Esophagus squamous epithelium (tissue), 5 donors: ENCODE data around the gene SSH2. TPM values are rescaled to one million over a fixed set of nuclear protein-coding genes. Genes with fewer than 3 reads are reported as not detected.
A peak's percentile ranks its signal among the peaks of the same experiment; 100 is the strongest.

Experiments
- DNase-seq: peaks from one replicate; lab custom pipeline; 2025; lab: John Stamatoyannopoulos, UW
- H3K27ac ChIP-seq, 4 donors: fragments of 200-600 bp; sonication (generic); one replicate each; pipeline ENCODE4 v1.5.1; 2016 to 2019; ENCODE audit warnings: mild to moderate bottlenecking in 1 of 4
- H3K27me3 ChIP-seq, 4 donors: fragments of 200-600 bp; sonication (generic); 1 replicate in 3 of 4; 2 replicates in 1 of 4; pipeline versions ENCODE4 v1.5.1 to v1.6.0; 2017 to 2021; ENCODE audit warnings: antibody characterized with exemption in 1 of 4
- H3K36me3 ChIP-seq, 3 donors: fragments of 200-600 bp; sonication (generic); one replicate each; pipeline ENCODE4 v1.5.1; 2016 to 2019
- H3K4me1 ChIP-seq, 3 donors: fragments of 200-600 bp; sonication (generic); one replicate each; pipeline ENCODE4 v1.5.1; 2017 to 2019
- H3K4me3 ChIP-seq, 4 donors: fragments of 200-600 bp; sonication (generic); 1 replicate in 3 of 4; 2 replicates in 1 of 4; pipeline ENCODE4 v1.5.1; 2016 to 2019; ENCODE audit warnings: mild to moderate bottlenecking in 2 of 4, moderate library complexity in 1 of 4
- H3K9me3 ChIP-seq, 3 donors: fragments of 200-600 bp; sonication (generic); one replicate each; pipeline ENCODE4 v1.5.1; 2016 to 2019
- CTCF ChIP-seq, 6 experiments: fragments of 450-650 bp in 4 of 6; fragments of 200-600 bp in 2 of 6; sonication (generic) in 2 of 6; IDR thresholded peaks; one replicate each; pipeline ENCODE4 v1.5.1; 2016 to 2019; ENCODE audit warnings: antibody characterized with exemption in 6 of 6, mild to moderate bottlenecking in 4 of 6, moderate library complexity in 4 of 6
- POLR2A ChIP-seq, 4 donors: fragments of 450-650 bp; IDR thresholded peaks; one replicate each; pipeline ENCODE4 v1.6.1; 2017; ENCODE audit warnings: antibody characterized with exemption in 4 of 4, mild to moderate bottlenecking in 4 of 4, moderate library complexity in 3 of 4
- WGBS, 2 donors: methylation state at CpG; one replicate each; pipeline ENCODE4 v1.1.5; 2018; 5-methylcytosine and 5-hydroxymethylcytosine counted together
- intact Hi-C: fragments of 100-400 bp; cut with DNase I; formaldehyde crosslinking; loops from one replicate; pipeline ENCODE4 v1.15.0; 2022
- total RNA-seq, 4 donors: library from RNA; depleted of rRNA; stranded (reverse); fragments of >200 nt; gene quantifications; one replicate each; pipeline ENCODE4 v1.1.0, GENCODE V29; 2016
- donor health status: DM: yes; HTN: yes; CAD: no.

Gene SSH2
- total RNA-seq, 4 donors from 2014 or later = 9.4 to 29.4 (median 13.2) TPM

DNA sequence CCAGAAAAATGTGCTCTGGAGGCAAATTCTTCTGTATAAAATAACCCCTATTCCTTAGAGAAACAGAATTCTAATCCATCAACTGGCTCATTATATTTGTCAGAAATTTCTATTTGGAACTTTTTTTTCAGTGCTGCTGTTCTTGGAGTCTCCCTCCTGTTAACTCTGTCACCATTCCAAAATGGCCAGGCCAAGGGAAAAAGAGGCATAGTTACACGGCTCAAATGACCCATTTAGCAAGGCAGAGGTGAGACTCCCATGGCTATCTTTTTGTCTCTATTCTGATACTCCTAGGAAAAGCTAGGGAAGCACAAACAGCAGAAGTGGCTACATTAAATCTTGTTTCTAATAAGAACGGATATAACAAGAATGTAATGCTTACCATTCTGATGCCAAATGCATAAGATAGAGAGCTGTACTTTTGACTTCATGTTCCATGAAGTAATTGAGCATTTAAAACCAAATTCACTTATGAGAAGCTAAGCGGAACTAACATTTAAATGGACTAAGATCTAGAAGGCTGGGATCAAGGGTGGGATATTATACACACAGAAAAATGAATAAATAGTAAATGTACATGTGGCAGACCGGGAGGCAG lies 242.9 kb downstream of the SSH2 start:
- TF ChIP-seq CTCF (IDR thresholded peaks at IDR 0.05) (no peak), POLR2A (IDR thresholded peaks at IDR 0.05) (no peak)
- 70 to 76% methylated on average over 4 of the region's 4 CpGs for WGBS, 2 donors

DNA sequence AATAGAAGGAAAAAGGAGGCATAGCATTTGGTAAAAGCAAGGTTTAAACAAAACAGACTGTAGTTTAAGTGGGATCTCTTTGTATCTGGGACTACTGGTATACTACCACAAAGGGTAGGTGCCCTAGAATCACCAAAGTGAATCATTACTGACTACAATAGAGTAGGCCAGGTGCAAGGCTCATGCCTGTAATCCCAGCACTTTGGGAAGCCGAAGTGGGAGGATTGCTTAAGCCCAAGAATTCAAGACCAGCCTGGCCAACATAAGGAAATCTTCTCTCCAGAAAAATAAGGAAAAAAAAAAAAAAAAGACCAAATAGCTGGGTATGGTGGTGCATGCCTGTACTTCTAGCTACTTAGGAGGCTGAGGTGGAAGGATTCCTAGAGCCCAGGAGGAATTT lies 246.5 kb downstream of the SSH2 start:
- Histone ChIP-seq H3K27ac (peak overlapping the region in 3 of 4 donors; percentile 40 to 64 (median 53)), H3K27me3 (no peaks in the 10 kb centered on the region), H3K4me3 (no peak overlapping the region), H3K9me3 (no peaks in the 10 kb centered on the region), H3K4me1 (peaks cover 0 to 38% (median 10%) of the 10 kb centered on the region in 3 donors), H3K36me3 (peaks cover 0 to 20% (median 0%) of the 10 kb centered on the region in 3 donors)
- WGBS, 2 donors = 41 to 44% methylated on average over 1 of the region's 1 CpG
- TF ChIP-seq CTCF (IDR thresholded peaks at IDR 0.05) = no peak
- TF ChIP-seq POLR2A (IDR thresholded peaks at IDR 0.05) = no peak
- intact Hi-C loops = no loop called here
- DNase-seq = no peak

More for the DNA sequence above, 242.9 kb downstream of the SSH2 start:
- intact Hi-C loops = no loop called here
- Histone ChIP-seq H3K4me1 (peaks cover 0 to 36% (median 10%) of the 10 kb centered on the region in 3 donors), H3K4me3 (no peak overlapping the region), H3K27ac (peak overlapping the region in 1 of 4 donors; percentile 4), H3K9me3 (no peaks in the 10 kb centered on the region), H3K36me3 (peaks cover 0 to 32% (median 0%) of the 10 kb centered on the region in 3 donors), H3K27me3 (no peaks in the 10 kb centered on the region)
- no peak for DNase-seq

DNA sequence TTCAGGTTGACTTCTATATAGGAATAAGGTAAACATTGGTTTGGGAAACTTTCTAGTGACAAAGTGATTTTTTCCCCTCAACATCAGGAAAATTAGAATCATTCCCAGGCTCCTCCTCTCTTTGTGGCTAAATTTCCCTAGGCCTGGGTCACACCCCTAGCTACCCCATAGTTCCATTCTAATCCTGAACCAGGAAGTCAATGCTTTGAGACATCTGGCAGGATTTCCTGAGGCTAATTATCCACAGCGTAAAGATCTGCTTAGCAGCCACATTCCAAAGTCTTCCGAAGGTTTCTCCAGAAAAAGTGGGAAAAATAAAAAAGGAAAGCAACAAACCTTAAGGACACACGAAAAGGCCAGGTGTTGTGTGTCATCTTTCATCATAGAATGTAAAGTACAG lies 247.0 kb downstream of the SSH2 start:
- Histone ChIP-seq H3K27me3 (no peaks in the 10 kb centered on the region), H3K27ac (peak overlapping the region in 3 of 4 donors; percentile 40 to 64 (median 53)), H3K36me3 (peaks cover 0 to 16% (median 0%) of the 10 kb centered on the region in 3 donors), H3K4me3 (no peak overlapping the region), H3K9me3 (no peaks in the 10 kb centered on the region), H3K4me1 (peaks cover 0 to 37% (median 13%) of the 10 kb centered on the region in 3 donors)
- TF ChIP-seq POLR2A (IDR thresholded peaks at IDR 0.05) (no peak), CTCF (IDR thresholded peaks at IDR 0.05) (no peak)
- DNase-seq = no peak
- WGBS, 2 donors = 32 to 48% methylated on average over 3 of the region's 3 CpGs
- intact Hi-C loops = no loop called here

GRCh38 chr17:29682054-29682453 lies 248.0 kb downstream of the SSH2 start:
- intact Hi-C loops = no loop called here
- Histone ChIP-seq H3K9me3 (no peaks in the 10 kb centered on the region), H3K27me3 (no peaks in the 10 kb centered on the region), H3K4me3 (no peak overlapping the region), H3K36me3 (peaks cover 0 to 16% (median 0%) of the 10 kb centered on the region in 3 donors), H3K27ac (peak overlapping the region in 2 of 4 donors; percentile 33 to 64), H3K4me1 (peaks cover 0 to 36% (median 15%) of the 10 kb centered on the region in 3 donors)
- WGBS, 2 donors = 50 to 88% methylated on average over 2 of the region's 2 CpGs
- TF ChIP-seq POLR2A (IDR thresholded peaks at IDR 0.05) (no peak), CTCF (IDR thresholded peaks at IDR 0.05) (no peak)
- DNase-seq = no peak

- DNase-seq = no peak
- H3K4me1 ChIP-seq = peaks cover 0 to 34% (median 12%) of the 10 kb centered on the region in 3 donors
- peak overlapping the region; percentile 29 to 79 (median 67) for H3K27ac ChIP-seq
- H3K9me3 ChIP-seq = no peaks in the 10 kb centered on the region
- WGBS, 2 donors = 60 to 70% methylated on average over 1 of the region's 1 CpG
- intact Hi-C loops = no loop called here
- TF ChIP-seq POLR2A (IDR thresholded peaks at IDR 0.05) (no peak), CTCF (IDR thresholded peaks at IDR 0.05) (no peak)
- H3K27me3 ChIP-seq = no peaks in the 10 kb centered on the region
- no peak overlapping the region for H3K4me3 ChIP-seq
- H3K36me3 ChIP-seq = peaks cover 0 to 30% (median 0%) of the 10 kb centered on the region in 3 donors
Observed at GRCh38 chr17:29677824-29678223, 252.2 kb downstream of the SSH2 start.
